Stimulated activated naive CD8-positive, alpha-beta T cell treated with anti-CD3 and anti-CD28 coated beads, Interleukin-15, Interleukin-2, amounts not matched to agents 100 U/mL and 50 U/mL, for 24 hours (primary cell): ENCODE data around the gene ATP1B3.
A peak's percentile ranks its signal among the peaks of the same experiment; 100 is the strongest.
"Not testable (repeated sequence)": the region's sequence is repeated elsewhere in the genome, so short reads cannot be mapped to it uniquely, and the experiment has no call there.

Experiments used
- ATAC-seq: fragments of 150-1000 bp; cut with Tn5 transposase; one replicate; pipeline ENCODE4 v1.10.0; 2021
- DNase-seq: peaks from one replicate; pipeline ENCODE4 v3.0.0; 2021

Gene ATP1B3

DNA sequence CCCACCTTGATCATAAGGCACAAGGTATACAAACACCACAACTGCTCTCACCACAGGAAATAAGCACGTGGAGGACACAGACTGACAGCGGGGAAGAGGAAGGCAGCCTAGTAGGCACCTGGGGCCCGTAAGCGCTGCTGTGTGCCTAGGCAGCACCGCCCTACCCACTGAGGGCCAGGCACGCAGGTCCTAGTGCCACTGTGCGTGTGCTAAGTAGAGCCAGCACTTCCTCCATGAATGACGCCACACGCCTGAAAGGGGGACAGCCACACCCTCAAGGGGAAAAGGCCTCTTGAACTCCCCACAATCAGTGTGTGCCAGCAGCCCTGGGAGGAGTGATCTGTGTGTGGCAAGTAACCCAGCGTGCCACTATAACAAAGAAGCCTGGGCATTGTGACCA is 73.0 kb downstream of the ATP1B3 start:
- ATAC-seq (no peak), DNase-seq (no peak)

DNA sequence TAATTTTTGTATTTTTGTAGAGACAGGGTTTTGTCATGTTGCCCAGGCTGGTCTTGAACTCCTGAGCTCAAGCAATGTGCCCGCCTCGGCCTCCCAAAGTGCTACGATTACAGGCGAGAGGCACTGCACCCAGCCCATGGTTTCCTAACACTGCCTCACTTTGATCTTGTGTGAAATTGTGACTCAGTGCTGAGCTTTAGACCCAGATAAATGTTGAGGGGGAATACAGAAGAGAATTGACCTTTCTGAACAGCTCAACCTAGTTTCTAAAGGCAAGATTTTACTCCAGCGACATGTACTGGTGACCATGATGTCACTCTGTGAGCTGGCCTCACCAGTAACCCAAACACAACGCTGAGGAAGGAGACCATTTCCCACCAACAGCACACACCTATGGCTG is 73.5 kb downstream of the ATP1B3 start:
- DNase-seq = peak; percentile 16
- peak; percentile 96 for ATAC-seq

- DNase-seq (no peak), ATAC-seq (no peak)
Observed at GRCh38 chr3:141950572-141951493, 74.4 kb downstream of the ATP1B3 start.

- no peak for ATAC-seq
- DNase-seq = no peak
Observed at GRCh38 chr3:141952611-141953010, 76.2 kb downstream of the ATP1B3 start.

GRCh38 chr3:141955175-141955574 is 78.7 kb downstream of the ATP1B3 start:
- peak; percentile 55 for ATAC-seq
- DNase-seq = no peak

GRCh38 chr3:141959589-141960554 is 83.4 kb downstream of the ATP1B3 start:
- ATAC-seq (no peak), DNase-seq (no peak)

DNA sequence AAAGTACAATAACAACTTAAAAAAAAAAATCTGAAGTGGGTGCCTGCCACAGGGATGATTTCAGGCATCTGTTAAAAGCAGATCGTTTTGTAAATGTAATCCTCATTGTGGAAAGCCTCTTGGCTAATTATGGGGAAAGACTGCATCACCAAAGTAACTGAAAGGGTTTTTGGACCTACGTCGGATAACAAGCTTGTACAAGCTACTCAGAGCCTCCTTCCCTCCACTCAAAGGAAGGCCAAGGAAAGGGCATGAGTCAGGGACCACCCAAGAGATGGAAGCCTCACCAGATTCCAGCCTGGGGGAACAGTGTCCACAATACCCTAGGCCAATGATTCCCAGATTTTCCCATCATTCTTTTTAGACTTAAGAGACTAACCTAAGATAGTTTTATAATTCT is 84.3 kb downstream of the ATP1B3 start:
- no peak for DNase-seq
- ATAC-seq = no peak

DNA sequence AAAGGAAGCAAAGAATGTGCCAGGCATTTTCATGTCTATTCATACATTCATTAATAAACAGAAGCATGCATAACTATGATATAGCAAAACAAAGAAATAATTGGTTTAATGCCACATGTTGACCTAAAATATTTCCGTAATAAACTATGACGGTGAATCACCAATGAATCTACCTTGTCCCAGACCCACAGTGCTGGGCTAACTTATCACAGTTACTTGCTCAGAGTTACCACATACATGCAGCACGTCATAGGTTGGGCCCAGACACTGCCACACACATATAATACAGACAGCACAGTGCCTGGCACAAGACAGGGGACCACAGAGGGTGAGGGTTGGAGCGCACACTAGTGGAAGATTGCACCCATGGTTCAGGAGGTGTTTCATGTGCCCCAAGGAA is 86.9 kb downstream of the ATP1B3 start:
- DNase-seq (no peak), ATAC-seq (no peak)

- DNase-seq = no peak
- ATAC-seq = no peak
Observed at GRCh38 chr3:141965471-141965870, 89.0 kb downstream of the ATP1B3 start.

GRCh38 chr3:141969711-141970110 is 93.3 kb downstream of the ATP1B3 start:
- no peak for DNase-seq
- no peak for ATAC-seq

GRCh38 chr3:141971571-141971970 is 95.1 kb downstream of the ATP1B3 start:
- ATAC-seq (no peak), DNase-seq (no peak)

- DNase-seq (no peak), ATAC-seq (no peak)
Observed at GRCh38 chr3:141972399-141972798, 96.0 kb downstream of the ATP1B3 start.

GRCh38 chr3:141974777-141975176 is 98.3 kb downstream of the ATP1B3 start:
- not testable (repeated sequence) for DNase-seq, ATAC-seq
